Coronary artery (tissue), 2 donors: ENCODE results near the gene HSPG2.

Experiments used
- DNase-seq: peaks from one replicate; pipeline ENCODE4 v3.0.0-alpha.2; 2017; ENCODE audit warnings: low spot score
- H3K27ac ChIP-seq, 2 donors: fragments of 200-600 bp; sonication (generic); one replicate each; pipeline ENCODE4 v1.5.1; 2016 to 2019
- H3K4me3 ChIP-seq: fragments of 200-600 bp; sonication (generic); 2 replicates; pipeline ENCODE4 v1.5.1; 2016; ENCODE audit warnings: mild to moderate bottlenecking, moderate library complexity
- CTCF ChIP-seq: fragments of 200-600 bp; sonication (generic); IDR thresholded peaks from one replicate; pipeline ENCODE4 v1.5.1; 2019; ENCODE audit warnings: antibody characterized with exemption

The HSPG2 gene

GRCh38 chr1:21931171-21932093, 5.7 kb downstream of the HSPG2 start:
- TF ChIP-seq CTCF: no peak
- DNase-seq: peak; percentile 96
- Histone ChIP-seq H3K4me3 (peak overlapping the region; percentile 74), H3K27ac (peak overlapping the region; percentile 96 to 99)

- Histone ChIP-seq H3K27ac (peak overlapping the region; percentile 96 to 99), H3K4me3 (peak overlapping the region; percentile 74)
- no peak for TF ChIP-seq CTCF
- no peak for DNase-seq
These were observed 6.4 kb downstream of the HSPG2 start for GRCh38 chr1:21930629-21931170.

GRCh38 chr1:21930080-21930571, 7.0 kb downstream of the HSPG2 start:
- DNase-seq: no peak
- Histone ChIP-seq H3K27ac (peak overlapping the region; percentile 96 to 99), H3K4me3 (peak overlapping the region; percentile 2)
- TF ChIP-seq CTCF: no peak

GRCh38 chr1:21927533-21928237, 9.4 kb downstream of the HSPG2 start:
- peak overlapping the region; percentile 96 to 100 for H3K27ac ChIP-seq
- no peak for DNase-seq
- TF ChIP-seq CTCF: no peak
- peak overlapping the region; percentile 58 for H3K4me3 ChIP-seq

- peak overlapping the region; percentile 58 for H3K4me3 ChIP-seq
- H3K27ac ChIP-seq: peak overlapping the region; percentile 96 to 100
- DNase-seq: peak; percentile 90
- no peak for TF ChIP-seq CTCF
These were observed 10.1 kb downstream of the HSPG2 start for GRCh38 chr1:21926814-21927532.

GRCh38 chr1:21926065-21926464, 11.0 kb downstream of the HSPG2 start:
- H3K27ac ChIP-seq: peak overlapping the region; percentile 96 to 100
- TF ChIP-seq CTCF: no peak
- no peak for DNase-seq

More at GRCh38 chr1:21926065-21926464, 11.0 kb downstream of the HSPG2 start:
- no peak overlapping the region for H3K4me3 ChIP-seq
